Measurements from ENCODE around the gene KIF1A. TPM values are rescaled to one million over a fixed set of nuclear protein-coding genes. Genes with fewer than 3 reads are reported as not detected.

Gene KIF1A
- not detected in 2 replicates for total RNA-seq

DNA sequence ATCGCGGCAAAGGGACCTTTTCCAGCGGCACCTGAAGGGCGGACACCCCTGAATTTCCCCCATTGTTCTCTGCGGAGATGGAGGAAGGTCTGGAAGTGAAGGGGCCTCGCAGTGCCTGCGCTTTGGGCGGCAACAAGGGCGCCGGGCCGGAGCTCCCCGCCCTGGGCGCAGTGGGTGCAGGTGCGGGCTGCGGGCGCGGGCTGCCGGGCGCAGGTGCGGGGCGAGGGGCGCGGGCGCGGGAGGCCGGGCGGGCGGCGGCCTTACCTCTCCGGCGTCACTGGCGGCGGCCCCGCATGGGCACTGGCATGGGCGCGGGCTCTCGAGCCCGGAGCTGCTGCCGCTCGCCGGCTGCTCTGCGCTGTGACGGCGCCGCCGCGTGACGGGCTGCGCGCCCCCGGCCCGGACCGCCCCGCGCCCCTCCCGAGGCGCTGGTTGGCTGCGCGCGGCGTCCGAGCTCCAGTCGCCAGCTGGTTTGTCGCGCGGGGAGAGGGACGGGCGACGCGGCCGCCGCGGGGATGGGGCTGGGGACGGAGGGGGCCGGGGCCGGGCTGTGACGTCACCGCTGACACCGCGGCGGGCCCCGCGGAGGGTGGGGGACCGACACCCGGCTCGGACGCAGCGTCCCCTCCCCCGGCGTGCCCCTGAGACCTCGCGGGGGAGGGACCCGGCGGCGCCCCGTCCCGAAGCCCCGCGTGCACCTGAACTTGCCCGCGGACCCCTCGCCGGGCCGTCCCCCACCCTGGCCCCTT lies at the start of gene KIF1A:
Gene KIF1A, minus strand, starts transcription at position 362 of the 749 bp plus-strand sequence. CDS start 22,467 bp downstream, outside the sequence.

GRCh38 chr2:240868286-240869108 lies 48.5 kb upstream of the KIF1A start, which contains the start of gene AGXT:
AGXT (plus strand) TSS chr2:240868824; CDS start chr2:240868866, 42 bp downstream.

GRCh38 chr2:240691631-240692420 lies 128.2 kb downstream of the KIF1A start, which contains the start of gene AQP12A:
AQP12A (plus strand) TSS chr2:240691866; CDS start chr2:240691914, 48 bp downstream.

GRCh38 chr2:240682431-240683224 lies 137.4 kb downstream of the KIF1A start, which contains the start of gene AQP12B:
AQP12B (minus strand) TSS chr2:240682885; CDS start chr2:240682837, 48 bp downstream.

Other genes with a start within 250 kb of the KIF1A start
- gene CAPN10, start 233.5 kb downstream of the KIF1A start, total RNA-seq: 30.3 and 36.6 TPM in 2 replicates
- gene GPR35, start 194.7 kb downstream of the KIF1A start, total RNA-seq: 0.55 and 0.87 TPM in 2 replicates
- gene AQP12B, start 137.3 kb downstream of the KIF1A start, total RNA-seq: not detected in 2 replicates
- gene AQP12A, start 128.4 kb downstream of the KIF1A start, total RNA-seq: not detected in 2 replicates
- gene AGXT, start 48.6 kb upstream of the KIF1A start, total RNA-seq: under 0.01 TPM in 1 of 2 replicates, not detected in the other
- gene MAB21L4, start 75.9 kb upstream of the KIF1A start, total RNA-seq: under 0.01 TPM in 1 of 2 replicates, not detected in the other
- under 0.01 TPM in 1 of 2 replicates, not detected in the other for gene CROCC2, start 86.1 kb upstream of the KIF1A start, total RNA-seq
- 4.5 and 7.5 TPM in 2 replicates for gene SNED1, start 178.4 kb upstream of the KIF1A start, total RNA-seq